ENCODE data around the gene UBE2E2.

Gene UBE2E2

DNA sequence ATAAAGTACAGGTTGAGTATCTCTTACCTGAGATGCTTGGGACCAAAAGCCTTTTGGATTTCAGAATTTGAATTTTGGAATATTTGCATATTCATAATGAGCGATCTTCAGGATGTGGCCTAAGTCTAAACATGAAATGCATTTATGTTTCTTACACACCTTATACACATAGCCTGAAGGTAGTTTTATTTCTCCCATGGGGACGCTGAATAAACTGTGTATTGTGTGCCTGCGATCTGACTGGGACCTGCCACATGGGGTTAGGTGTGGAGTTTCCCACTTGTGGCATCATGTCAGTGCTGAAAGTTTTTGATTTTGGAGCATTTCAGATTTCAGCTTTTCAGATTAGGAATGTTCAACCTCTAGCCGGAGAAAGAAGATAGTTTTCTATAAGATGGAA, 35.5 kb downstream of the UBE2E2 start:
- ATAC-seq (replicated peaks) (peak; percentile 39 to 73), DNase-seq (no peak)
- no peak overlapping the region for H3K27ac Mint-ChIP-seq
- H3K27me3 Mint-ChIP-seq, result no peaks in the 10 kb centered on the region
- peaks cover 2 to 5% of the 10 kb centered on the region in 2 donors for H3K36me3 Mint-ChIP-seq
- H3K4me1 Mint-ChIP-seq, result peaks cover 43 to 71% of the 10 kb centered on the region in 2 donors
- H3K4me3 Mint-ChIP-seq, result no peak overlapping the region
- peaks cover 0 to 2% of the 10 kb centered on the region in 2 donors for H3K9me3 Mint-ChIP-seq

DNA sequence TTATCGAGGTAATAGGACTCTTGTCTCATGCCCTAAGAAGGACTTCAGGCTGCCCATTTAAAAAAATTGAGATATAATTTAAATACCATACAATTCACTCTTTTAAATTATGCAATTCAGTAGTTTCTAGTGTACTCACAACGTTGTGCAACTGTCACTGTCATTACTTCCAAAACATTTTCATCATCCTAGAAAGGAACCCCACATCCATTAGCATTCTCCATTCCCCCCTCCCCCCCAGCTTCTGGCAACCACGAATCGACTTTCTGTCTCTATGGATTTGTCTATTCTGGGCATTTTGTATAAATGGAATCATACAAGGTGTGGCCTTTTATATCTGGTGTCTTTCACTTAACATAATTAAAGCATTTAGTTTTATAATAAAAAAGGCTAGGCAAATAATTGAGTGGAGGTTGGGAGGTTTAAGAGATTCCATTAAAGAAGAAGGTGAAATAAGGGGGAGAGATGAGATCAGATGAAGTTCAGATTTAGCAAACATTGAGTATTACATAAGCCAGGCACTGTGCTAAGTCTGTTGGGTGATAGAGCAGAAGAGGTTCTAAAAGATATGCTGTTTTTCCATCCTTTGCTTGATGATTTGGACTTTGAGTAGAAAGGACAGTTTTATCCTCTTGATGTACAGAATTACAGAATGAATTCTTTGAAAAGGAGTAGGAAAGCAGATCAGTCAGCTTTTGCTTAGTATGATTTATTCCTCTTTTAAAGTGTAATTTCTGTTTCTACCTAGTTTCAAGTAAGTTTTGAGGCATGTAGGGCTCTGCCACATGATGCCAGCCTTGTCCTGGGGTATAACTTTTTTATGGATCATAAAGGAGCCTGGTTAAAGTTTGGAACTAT, 36.3 kb downstream of the UBE2E2 start:
- H3K9me3 Mint-ChIP-seq, result peaks cover 0 to 2% of the 10 kb centered on the region in 2 donors
- no peak overlapping the region for H3K4me3 Mint-ChIP-seq

DNA sequence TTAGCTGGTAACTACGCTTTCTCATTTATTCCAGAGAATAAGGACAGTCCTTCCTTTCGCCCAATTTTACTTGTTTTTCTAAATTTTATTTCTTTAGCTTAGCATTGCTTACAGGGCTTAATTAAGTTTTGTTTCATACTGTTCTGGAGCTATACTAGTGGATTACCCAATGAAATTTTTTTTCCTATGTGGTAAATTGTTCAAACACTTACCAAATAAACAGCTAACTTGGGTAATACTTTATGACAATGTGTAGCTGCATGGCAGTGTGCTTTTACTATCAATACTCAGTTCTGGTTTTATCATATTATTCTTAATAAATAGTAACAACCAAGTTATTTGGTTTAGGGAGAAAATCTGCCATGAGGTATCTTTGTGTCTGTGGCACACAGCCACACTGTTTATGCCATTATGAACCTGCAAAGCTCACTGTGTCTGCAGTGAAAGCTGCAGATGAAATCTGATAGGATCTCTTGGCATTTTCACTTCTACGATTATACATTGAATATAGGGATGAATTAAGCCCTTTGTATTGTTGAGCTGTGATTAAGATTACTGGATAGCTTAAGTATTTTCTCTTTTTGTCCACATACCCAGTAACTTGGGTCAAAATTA, 37.2 kb downstream of the UBE2E2 start:
- no peak for ATAC-seq (replicated peaks)
- peaks cover 0 to 2% of the 10 kb centered on the region in 2 donors for H3K36me3 Mint-ChIP-seq
- peaks cover 0 to 2% of the 10 kb centered on the region in 2 donors for H3K9me3 Mint-ChIP-seq
- peaks cover 37 to 68% of the 10 kb centered on the region in 2 donors for H3K4me1 Mint-ChIP-seq
- H3K27me3 Mint-ChIP-seq, result no peaks in the 10 kb centered on the region
- no peak overlapping the region for H3K4me3 Mint-ChIP-seq
- no peak for DNase-seq
- no peak overlapping the region for H3K27ac Mint-ChIP-seq

More for the DNA sequence above, 36.3 kb downstream of the UBE2E2 start:
- DNase-seq (no peak), ATAC-seq (replicated peaks) (no peak)
- peaks cover 41 to 69% of the 10 kb centered on the region in 2 donors for H3K4me1 Mint-ChIP-seq
- peaks cover 2% of the 10 kb centered on the region in 2 donors for H3K36me3 Mint-ChIP-seq
- no peaks in the 10 kb centered on the region for H3K27me3 Mint-ChIP-seq
- no peak overlapping the region for H3K27ac Mint-ChIP-seq

DNA sequence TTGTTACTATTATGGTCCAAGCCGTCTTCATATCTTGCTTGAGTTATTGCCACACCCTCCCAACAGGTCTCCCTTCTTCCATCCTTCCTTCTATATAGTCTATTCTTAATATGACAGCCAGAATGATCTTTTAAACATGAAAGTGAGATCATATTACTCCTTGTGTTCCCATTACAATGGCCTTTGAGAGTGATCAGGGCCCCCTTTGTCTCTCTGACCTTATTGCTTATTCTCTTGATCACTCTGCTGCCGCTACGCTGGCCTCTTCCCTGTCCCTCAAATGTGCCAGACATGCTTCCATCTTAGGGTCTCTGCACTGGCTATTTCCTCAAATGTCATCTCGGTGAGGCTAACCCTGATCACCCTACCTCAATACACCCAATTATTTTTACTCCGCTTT, 38.1 kb downstream of the UBE2E2 start:
- no peak for ATAC-seq (replicated peaks)
- Mint-ChIP-seq H3K36me3 (no peaks in the 10 kb centered on the region), H3K9me3 (no peaks in the 10 kb centered on the region), H3K27me3 (no peaks in the 10 kb centered on the region), H3K27ac (no peak overlapping the region), H3K4me3 (no peak overlapping the region), H3K4me1 (peaks cover 30 to 59% of the 10 kb centered on the region in 2 donors)
- DNase-seq, result no peak

DNA sequence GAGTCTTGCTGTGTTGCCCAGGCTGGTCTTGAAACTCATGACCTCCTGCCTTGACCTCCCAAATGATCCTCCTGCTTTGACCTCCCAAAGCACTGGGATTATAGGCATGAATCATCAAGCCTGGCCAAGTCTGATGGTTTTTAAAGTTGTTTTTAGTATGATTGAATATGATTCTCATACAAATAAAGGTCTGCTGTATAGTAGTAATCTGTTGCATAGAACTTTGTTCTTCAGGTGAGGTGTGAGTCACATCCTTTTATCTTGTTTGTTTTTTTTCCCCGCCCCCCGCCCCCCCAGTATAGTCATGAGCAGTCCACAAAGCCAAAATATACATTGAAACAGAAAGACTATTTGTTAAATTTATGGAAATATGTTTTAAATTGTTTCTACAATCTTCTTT, 39.0 kb downstream of the UBE2E2 start:
- Mint-ChIP-seq H3K27ac (no peak overlapping the region), H3K36me3 (no peaks in the 10 kb centered on the region), H3K4me1 (peaks cover 24 to 53% of the 10 kb centered on the region in 2 donors), H3K27me3 (no peaks in the 10 kb centered on the region), H3K9me3 (no peaks in the 10 kb centered on the region), H3K4me3 (no peak overlapping the region)
- ATAC-seq (replicated peaks), result no peak
- no peak for DNase-seq

DNA sequence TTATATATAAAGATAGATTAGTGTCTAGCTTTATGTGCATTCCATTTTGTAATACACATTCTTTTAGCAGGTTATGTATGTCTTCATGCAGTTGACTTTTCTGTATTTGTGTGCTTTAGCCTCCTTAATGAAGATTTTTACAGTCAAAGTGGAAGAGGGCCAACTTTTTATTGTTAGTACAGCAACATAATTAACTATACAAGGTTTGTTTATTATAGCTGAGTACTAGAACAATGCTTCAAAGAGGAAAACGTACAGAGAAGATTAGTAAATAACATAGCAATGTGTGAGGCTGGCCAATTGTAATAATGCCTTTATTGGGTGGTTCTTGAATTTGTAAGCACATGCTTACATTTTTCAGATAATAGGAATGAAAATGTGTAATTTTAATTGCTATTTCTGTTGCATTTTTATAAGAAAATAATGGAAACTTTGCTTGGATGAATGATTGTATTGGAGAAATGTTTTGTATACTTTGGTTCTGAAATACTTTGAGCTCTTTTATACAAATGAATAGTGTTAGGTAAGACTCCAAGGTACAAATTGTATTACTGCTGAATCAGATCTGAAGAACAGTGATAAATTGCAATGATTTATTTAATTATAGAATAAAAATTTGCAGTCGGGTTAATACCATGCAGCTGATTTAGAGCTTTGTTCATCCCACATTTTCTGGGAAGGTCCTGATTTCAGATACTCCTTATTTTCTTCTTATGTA, 41.4 kb downstream of the UBE2E2 start:
- no peak for ATAC-seq (replicated peaks)
- Mint-ChIP-seq H3K27me3 (no peaks in the 10 kb centered on the region), H3K36me3 (peaks cover 0 to 6% of the 10 kb centered on the region in 2 donors), H3K27ac (no peak overlapping the region), H3K4me3 (no peak overlapping the region), H3K4me1 (peaks cover 19 to 65% of the 10 kb centered on the region in 2 donors), H3K9me3 (no peaks in the 10 kb centered on the region)
- DNase-seq, result no peak

DNA sequence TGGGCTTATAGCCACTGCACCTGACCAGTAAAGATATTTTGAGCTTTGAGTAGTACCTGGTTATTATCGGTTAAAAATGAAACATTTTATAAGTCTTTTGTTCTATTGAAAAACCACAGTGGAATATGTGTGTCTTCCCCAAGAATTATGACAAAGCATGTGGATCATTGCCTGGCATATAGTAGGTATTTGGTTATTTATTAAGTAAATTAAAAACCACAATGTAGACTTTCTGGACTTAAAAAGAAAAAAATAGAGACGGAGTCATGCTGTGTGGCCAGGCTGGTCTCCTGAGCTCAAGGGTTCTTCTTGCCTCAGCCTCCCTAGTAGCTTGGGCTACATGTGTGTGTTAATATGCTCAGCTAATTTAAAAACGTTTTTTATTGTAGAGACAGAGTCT, 43.5 kb downstream of the UBE2E2 start:
- no peaks in the 10 kb centered on the region for H3K9me3 Mint-ChIP-seq
- H3K4me3 Mint-ChIP-seq, result no peak overlapping the region
- peaks cover 2 to 6% of the 10 kb centered on the region in 2 donors for H3K36me3 Mint-ChIP-seq
- H3K4me1 Mint-ChIP-seq, result peaks cover 15 to 65% of the 10 kb centered on the region in 2 donors
- H3K27ac Mint-ChIP-seq, result no peak overlapping the region
- peak in 1 of 2 donors; percentile 38 for ATAC-seq (replicated peaks)
- no peaks in the 10 kb centered on the region for H3K27me3 Mint-ChIP-seq
- DNase-seq, result no peak

DNA sequence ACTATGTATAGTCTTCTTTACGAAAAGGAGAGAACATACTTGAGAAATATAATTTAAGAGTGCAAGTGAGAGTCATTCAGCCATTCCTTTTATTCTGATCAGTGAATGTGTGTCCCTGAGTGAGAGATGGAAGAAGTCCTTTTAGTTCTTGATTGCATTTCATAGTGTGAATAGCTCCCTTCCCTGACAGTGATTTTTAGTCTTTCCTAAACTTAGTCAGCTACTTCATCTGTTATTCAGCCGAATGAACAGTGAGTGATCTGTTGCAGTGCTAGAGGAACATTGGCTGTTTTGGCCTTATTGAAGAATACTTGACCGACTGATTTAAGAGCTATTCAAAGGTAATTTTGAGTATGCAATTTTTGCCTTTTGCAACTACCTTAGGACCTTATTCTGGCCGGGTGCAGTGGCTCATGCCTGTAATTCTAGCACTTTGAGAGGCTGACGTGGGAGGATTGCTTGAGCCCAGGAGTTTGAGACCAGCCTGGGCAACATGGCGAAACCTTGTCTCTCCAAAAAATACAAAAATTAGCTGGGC, 45.5 kb downstream of the UBE2E2 start:
- no peaks in the 10 kb centered on the region for H3K27me3 Mint-ChIP-seq
- no peak overlapping the region for H3K27ac Mint-ChIP-seq
- H3K9me3 Mint-ChIP-seq, result no peaks in the 10 kb centered on the region
- ATAC-seq (replicated peaks) (no peak), DNase-seq (no peak)
- H3K4me3 Mint-ChIP-seq, result no peak overlapping the region
- peaks cover 2 to 6% of the 10 kb centered on the region in 2 donors for H3K36me3 Mint-ChIP-seq
- peaks cover 20 to 58% of the 10 kb centered on the region in 2 donors for H3K4me1 Mint-ChIP-seq

DNA sequence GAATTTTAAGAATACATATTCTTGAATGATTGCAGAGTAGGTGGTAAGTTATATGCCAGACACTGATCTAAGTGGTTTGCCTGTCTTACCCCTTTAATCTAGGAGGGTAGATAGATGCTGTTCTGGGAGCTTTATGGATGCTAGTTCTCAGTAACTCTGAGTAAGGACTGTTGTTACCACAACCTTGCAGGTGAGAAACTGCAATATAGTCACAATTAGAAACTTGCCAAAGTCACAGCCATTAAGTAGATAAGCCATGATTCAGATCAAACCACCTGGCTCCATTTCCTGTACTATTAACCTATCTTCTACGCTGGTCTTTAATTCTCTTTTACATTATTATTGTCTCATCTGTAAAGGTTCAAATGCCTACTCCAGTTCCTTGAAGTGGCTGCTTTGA, 46.8 kb downstream of the UBE2E2 start:
- Mint-ChIP-seq H3K4me1 (peaks cover 27 to 59% of the 10 kb centered on the region in 2 donors), H3K27me3 (no peaks in the 10 kb centered on the region), H3K4me3 (no peak overlapping the region), H3K9me3 (no peaks in the 10 kb centered on the region), H3K27ac (peak overlapping the region; percentile 20), H3K36me3 (peaks cover 2 to 6% of the 10 kb centered on the region in 2 donors)
- ATAC-seq (replicated peaks) (no peak), DNase-seq (no peak)

DNA sequence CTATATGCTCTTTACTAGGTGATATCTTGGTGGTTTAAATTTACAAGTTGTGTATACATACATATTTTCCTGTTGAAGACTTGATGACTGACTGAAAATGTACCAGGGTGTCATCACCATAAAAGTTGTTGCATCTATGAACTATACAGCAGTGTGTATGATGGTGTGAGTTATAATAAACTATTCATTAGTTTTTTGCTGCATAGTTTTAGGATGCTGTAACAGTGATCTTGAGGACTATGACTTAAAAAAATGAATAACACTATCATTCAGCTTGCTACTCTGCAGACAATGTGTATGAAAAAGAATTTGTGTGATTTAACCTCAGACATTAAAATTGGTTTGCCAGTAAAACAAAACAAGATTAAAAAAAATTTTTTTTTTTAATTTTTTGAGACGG, 49.0 kb downstream of the UBE2E2 start:
- DNase-seq, result no peak
- H3K4me1 Mint-ChIP-seq, result peaks cover 35 to 75% of the 10 kb centered on the region in 2 donors
- H3K27me3 Mint-ChIP-seq, result no peaks in the 10 kb centered on the region
- ATAC-seq (replicated peaks), result no peak
- no peak overlapping the region for H3K4me3 Mint-ChIP-seq
- H3K27ac Mint-ChIP-seq, result no peak overlapping the region
- peaks cover 2 to 6% of the 10 kb centered on the region in 2 donors for H3K36me3 Mint-ChIP-seq
- no peaks in the 10 kb centered on the region for H3K9me3 Mint-ChIP-seq

DNA sequence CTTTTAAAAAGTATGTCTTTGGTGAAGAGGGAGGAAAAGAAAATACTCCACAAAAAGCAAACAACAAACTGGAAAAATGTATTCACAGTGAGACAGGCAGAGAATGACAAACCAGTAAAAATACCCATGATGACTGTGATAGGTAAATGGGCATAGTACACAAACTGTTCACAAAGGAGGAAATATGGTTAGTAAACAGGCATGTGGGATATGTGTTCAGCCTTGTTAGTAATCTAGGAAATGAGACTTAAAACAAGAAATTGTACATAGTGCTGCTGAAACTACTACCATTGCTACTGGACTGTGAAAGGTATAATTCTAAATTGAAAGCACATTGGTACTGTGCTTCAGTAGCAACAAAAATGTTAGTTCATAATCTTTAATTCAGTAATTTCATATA, 50.1 kb downstream of the UBE2E2 start:
- ATAC-seq (replicated peaks) (peak; percentile 76 to 79), DNase-seq (no peak)
- Mint-ChIP-seq H3K4me3 (peak overlapping the region in 1 of 2 donors; percentile 17), H3K27me3 (no peaks in the 10 kb centered on the region), H3K4me1 (peaks cover 35 to 66% of the 10 kb centered on the region in 2 donors), H3K9me3 (peaks cover 2 to 4% of the 10 kb centered on the region in 2 donors), H3K36me3 (peaks cover 4 to 10% of the 10 kb centered on the region in 2 donors), H3K27ac (no peak overlapping the region)

DNA sequence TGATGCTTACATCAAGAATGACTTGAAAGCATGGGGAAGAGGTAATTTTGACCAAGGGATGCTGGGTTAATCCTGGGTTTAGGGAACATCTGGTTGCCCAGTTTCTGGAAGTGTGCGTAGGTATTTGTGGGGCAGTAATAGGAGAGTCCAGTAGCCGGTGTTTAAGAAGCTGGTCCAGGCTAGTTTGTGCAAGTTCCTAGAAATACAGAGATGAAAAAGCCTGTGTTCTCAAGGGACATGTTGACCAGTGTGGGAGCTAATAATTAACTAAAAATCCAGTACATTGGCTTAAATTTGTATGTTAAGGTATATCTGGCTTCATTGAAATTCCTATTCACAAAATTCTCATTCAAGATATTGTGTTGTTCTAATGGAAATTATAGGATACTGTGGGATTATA, 51.2 kb downstream of the UBE2E2 start:
- Mint-ChIP-seq H3K4me3 (no peak overlapping the region), H3K9me3 (peaks cover 2 to 4% of the 10 kb centered on the region in 2 donors), H3K27me3 (no peaks in the 10 kb centered on the region), H3K27ac (no peak overlapping the region), H3K4me1 (peaks cover 35 to 56% of the 10 kb centered on the region in 2 donors), H3K36me3 (peaks cover 4 to 5% of the 10 kb centered on the region in 2 donors)
- DNase-seq (no peak), ATAC-seq (replicated peaks) (peak; percentile 20 to 36)

DNA sequence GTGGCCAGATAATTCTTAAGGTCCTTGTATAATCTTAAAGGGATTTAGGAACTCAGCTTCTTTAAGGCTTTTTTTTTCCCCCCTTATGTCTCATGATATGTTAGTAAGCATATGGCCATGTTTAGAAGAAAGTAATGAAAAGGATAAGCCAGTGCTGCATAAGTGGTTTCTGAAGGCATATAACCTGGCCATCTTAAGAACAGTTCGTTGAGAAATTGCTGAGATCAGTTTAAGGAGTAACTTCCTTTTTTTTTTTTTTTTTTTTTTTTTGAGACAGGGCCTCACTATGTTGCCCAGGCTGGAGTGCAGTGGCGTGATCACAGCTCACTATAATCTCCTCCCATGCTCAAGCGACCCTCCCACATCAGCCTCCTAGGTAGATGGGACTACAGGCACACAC, 51.7 kb downstream of the UBE2E2 start:
- H3K4me3 Mint-ChIP-seq, result no peak overlapping the region
- no peak overlapping the region for H3K27ac Mint-ChIP-seq
- DNase-seq, result no peak
- ATAC-seq (replicated peaks), result peak in 1 of 2 donors; percentile 38
- peaks cover 2 to 4% of the 10 kb centered on the region in 2 donors for H3K9me3 Mint-ChIP-seq
- H3K27me3 Mint-ChIP-seq, result no peaks in the 10 kb centered on the region
- peaks cover 35 to 54% of the 10 kb centered on the region in 2 donors for H3K4me1 Mint-ChIP-seq
- H3K36me3 Mint-ChIP-seq, result peaks cover 3 to 5% of the 10 kb centered on the region in 2 donors

All from stimulated activated naive B cell treated with anti-CD40 and anti-IgM and Interleukin-4, amounts not matched to agents 10 μg/mL and 1 μg/mL and 100 μg/mL, for 72 hours (primary cell).